GM12891 (cell line): ENCODE data around the gene TRAPPC11.

Source experiments
- PAX5 ChIP-seq: IDR thresholded peaks from 2 replicates; pipeline ENCODE4 v1.6.1; 2011; ENCODE audit warnings: low read length, moderate library complexity, mild to moderate bottlenecking; ENCODE audit not compliant: insufficient read depth, severe bottlenecking
- POLR2A ChIP-seq: IDR thresholded peaks from 2 replicates; pipeline ENCODE4 v1.6.1; 2011; ENCODE audit warnings: low read depth, low read length, control low read depth
- POLR2AphosphoS5 ChIP-seq: IDR thresholded peaks from 2 replicates; pipeline ENCODE4 v1.6.1; 2011; ENCODE audit warnings: low read depth, low read length, control low read depth
- POU2F2 ChIP-seq: IDR thresholded peaks from 2 replicates; pipeline ENCODE4 v1.6.1; 2011; ENCODE audit warnings: low read depth, mild to moderate bottlenecking, control low read depth, low read length, moderate library complexity
- SPI1 ChIP-seq: IDR thresholded peaks from 2 replicates; pipeline ENCODE4 v1.6.1; 2011; ENCODE audit warnings: low read depth, low read length, control low read depth
- TAF1 ChIP-seq: IDR thresholded peaks from 2 replicates; pipeline ENCODE4 v1.6.1; 2011; ENCODE audit warnings: low read depth, low read length, control low read depth

GRCh38 chr4:183698909-183699308 is 39.8 kb downstream of the TRAPPC11 start:
- TF ChIP-seq POLR2AphosphoS5 (no peak), POLR2A (no peak), PAX5 (no peak), TAF1 (no peak), POU2F2 (no peak), SPI1 (no peak)
